Ovary (tissue), 1 donor: ENCODE data around the gene ZNF549.
"Not testable (repeated sequence)": the region's sequence is repeated elsewhere in the genome, so short reads cannot be mapped to it uniquely, and the experiment has no call there.

Experiments
- EP300 ChIP-seq: sonication (generic); formaldehyde crosslinking; IDR thresholded peaks from one replicate; pipeline ENCODE4 v1.6.1; 2017; ENCODE audit warnings: antibody characterized with exemption
- POLR2A ChIP-seq: fragments of 450-650 bp; IDR thresholded peaks from one replicate; pipeline ENCODE4 v1.6.1; 2017; ENCODE audit warnings: antibody characterized with exemption, mild to moderate bottlenecking, moderate library complexity

GRCh38 chr19:57499680-57500395 is 27.3 kb upstream of the ZNF549 start, which contains the start of gene ZNF773:
- not testable (repeated sequence) for TF ChIP-seq EP300
- peak; percentile 35 for TF ChIP-seq POLR2A
